HEK293 (cell line): Measurements from ENCODE around the gene PDZD2.

ENCODE experiments used
- CTCF ChIA-PET: fragments of 350-600 bp; formaldehyde crosslinking; extraction: SDS; loops from one replicate; lab custom pipeline; 2021; ENCODE audit warnings: antibody characterized with exemption; lab: Yijun Ruan, JAX
- POLR2A ChIA-PET: fragments of 300-600 bp; formaldehyde crosslinking; extraction: SDS; loops from one replicate; lab custom pipeline; 2020; ENCODE audit warnings: antibody characterized with exemption, inconsistent platforms; lab: Yijun Ruan, JAX
- H3K27ac ChIP-seq: fragments of 200-500 bp; sonication (Bioruptor generic); 2 replicates; pipeline ENCODE4 v1.5.1; 2014; ENCODE audit warnings: low read depth, low read length, control low read depth, inconsistent platforms; ENCODE audit errors: extremely low read depth
- H3K36me3 ChIP-seq, 2 experiments: fragments of 200-500 bp in 1 of 2; sonication (Bioruptor generic) in 1 of 2; 1 replicate in 1 of 2; 2 replicates in 1 of 2; pipeline ENCODE4 v1.5.1; 2014 to 2017; ENCODE audit warnings: inconsistent platforms in 2 of 2, low read length in 2 of 2; ENCODE audit not compliant: control insufficient read depth in 2 of 2, insufficient read depth in 1 of 2
- H3K4me1 ChIP-seq: fragments of 200-500 bp; sonication (Bioruptor generic); 2 replicates; pipeline ENCODE4 v1.5.1; 2014; ENCODE audit warnings: mild to moderate bottlenecking, low read length, inconsistent platforms; ENCODE audit not compliant: control insufficient read depth, insufficient read depth
- H3K4me3 ChIP-seq: 2 replicates; pipeline ENCODE4 v1.5.1; 2011; ENCODE audit warnings: low read depth, mild to moderate bottlenecking, control low read depth, low read length, moderate library complexity
- H3K9me3 ChIP-seq: fragments of 200-500 bp; sonication (Bioruptor generic); 2 replicates; pipeline ENCODE4 v1.5.1; 2014; ENCODE audit warnings: low read depth, low read length, inconsistent platforms; ENCODE audit not compliant: control insufficient read depth, insufficient read depth
- INSM2 ChIP-seq: fragments of 450-650 bp; formaldehyde crosslinking; IDR thresholded peaks from 2 replicates; pipeline ENCODE4 v1.5.1; 2016; ENCODE audit warnings: missing biosample characterization, missing genetic modification characterization
- KLF16 ChIP-seq: fragments of 450-650 bp; formaldehyde crosslinking; IDR thresholded peaks from 2 replicates; pipeline ENCODE4 v1.5.1; 2017; ENCODE audit warnings: missing biosample characterization, missing genetic modification characterization
- OVOL3 ChIP-seq: fragments of 450-650 bp; formaldehyde crosslinking; IDR thresholded peaks from 2 replicates; pipeline ENCODE4 v1.5.1; 2016; ENCODE audit warnings: missing biosample characterization, missing genetic modification characterization
- REPIN1 ChIP-seq: fragments of 450-650 bp; formaldehyde crosslinking; IDR thresholded peaks from 2 replicates; pipeline ENCODE4 v1.5.1; 2017; ENCODE audit warnings: missing biosample characterization, missing genetic modification characterization, low read depth
- REST ChIP-seq: fragments of 450-650 bp; formaldehyde crosslinking; IDR thresholded peaks from 2 replicates; pipeline ENCODE4 v1.5.1; 2016; ENCODE audit warnings: missing biosample characterization, missing genetic modification characterization
- ZBTB48 ChIP-seq: fragments of 450-650 bp; formaldehyde crosslinking; IDR thresholded peaks from 2 replicates; pipeline ENCODE4 v1.5.1; 2016; ENCODE audit warnings: missing biosample characterization, missing genetic modification characterization
- ZNF133 ChIP-seq: fragments of 450-650 bp; formaldehyde crosslinking; IDR thresholded peaks from 2 replicates; pipeline ENCODE4 v1.5.1; 2016; ENCODE audit warnings: missing biosample characterization, missing genetic modification characterization
- ZNF148 ChIP-seq: fragments of 450-650 bp; formaldehyde crosslinking; IDR thresholded peaks from 2 replicates; pipeline ENCODE4 v1.5.0; 2017; ENCODE audit warnings: missing biosample characterization, missing genetic modification characterization, borderline replicate concordance
- ZNF18 ChIP-seq: fragments of 450-650 bp; formaldehyde crosslinking; IDR thresholded peaks from 2 replicates; pipeline ENCODE4 v1.5.1; 2016; ENCODE audit warnings: missing biosample characterization, missing genetic modification characterization
- ZNF366 ChIP-seq: fragments of 450-650 bp; formaldehyde crosslinking; conservative IDR thresholded peaks from 2 replicates; pipeline ENCODE4 v1.5.1; 2016; ENCODE audit warnings: missing biosample characterization, missing genetic modification characterization
- ZNF391 ChIP-seq: fragments of 450-650 bp; formaldehyde crosslinking; IDR thresholded peaks from 2 replicates; pipeline ENCODE4 v1.5.1; 2016; ENCODE audit warnings: low read depth, missing biosample characterization, missing genetic modification characterization, borderline replicate concordance
- ZNF510 ChIP-seq: fragments of 450-650 bp; formaldehyde crosslinking; IDR thresholded peaks from 2 replicates; pipeline ENCODE4 v1.5.1; 2018; ENCODE audit warnings: mild to moderate bottlenecking, missing genetic modification characterization, missing biosample characterization; ENCODE audit not compliant: insufficient replicate concordance
- ZNF561 ChIP-seq: fragments of 450-650 bp; IDR thresholded peaks from 2 replicates; pipeline ENCODE4 v1.5.1; 2018; ENCODE audit warnings: missing biosample characterization, missing genetic modification characterization, borderline replicate concordance
- ZNF610 ChIP-seq: fragments of 450-650 bp; formaldehyde crosslinking; IDR thresholded peaks from 2 replicates; pipeline ENCODE4 v1.5.1; 2016; ENCODE audit warnings: missing biosample characterization, missing genetic modification characterization, borderline replicate concordance
- ZNF629 ChIP-seq: fragments of 450-650 bp; formaldehyde crosslinking; IDR thresholded peaks from 2 replicates; pipeline ENCODE4 v1.5.1; 2017; ENCODE audit warnings: missing biosample characterization, missing genetic modification characterization
- ZNF654 ChIP-seq: fragments of 450-650 bp; formaldehyde crosslinking; IDR thresholded peaks from 2 replicates; pipeline ENCODE4 v1.5.1; 2016; ENCODE audit warnings: low read depth, missing biosample characterization, missing genetic modification characterization
- ZNF777 ChIP-seq: fragments of 450-650 bp; formaldehyde crosslinking; IDR thresholded peaks from 2 replicates; pipeline ENCODE4 v1.5.1; 2017; ENCODE audit warnings: missing biosample characterization, missing genetic modification characterization, borderline replicate concordance

PDZD2 gene

GRCh38 chr5:31794009-31794408, 155.1 kb downstream of the PDZD2 start (continued):
- TF ChIP-seq OVOL3 (tag by site-specific recombination) (no peak), KLF16 (no peak), REPIN1 (tag by site-specific recombination) (no peak), ZNF777 (tag by site-specific recombination) (no peak), ZNF654 (tag by site-specific recombination) (no peak), ZNF18 (tag by site-specific recombination) (no peak), ZNF133 (no peak), ZNF148 (tag by site-specific recombination) (no peak), ZNF366 (tag by site-specific recombination) (no peak)
- TF ChIP-seq, all 188 proteins: peak for 0

GRCh38 chr5:31798168-31798567, 159.2 kb downstream of the PDZD2 start:
- CTCF ChIA-PET, result interaction anchor here (1.0 to 3.1 kb wide), 2 partner anchors 11 to 13 kb away, joined by 3 to 13 read pairs; no protein-coding TSS in a partner anchor
- Histone ChIP-seq H3K27ac (no peak overlapping the region), H3K4me1 (no peaks in the 10 kb centered on the region), H3K4me3 (no peak overlapping the region), H3K9me3 (no peaks in the 10 kb centered on the region), H3K36me3 (no peaks in the 10 kb centered on the region)
- POLR2A ChIA-PET, result no interaction called here
- TF ChIP-seq ZNF561 (tag by site-specific recombination), result no peak
- TF ChIP-seq REST (tag by site-specific recombination), result peak; percentile 68
- no peak for TF ChIP-seq INSM2

- no peaks in the 10 kb centered on the region for H3K9me3 ChIP-seq
- TF ChIP-seq ZBTB48 (tag by site-specific recombination) (no peak), ZNF610 (no peak), ZNF391 (tag by site-specific recombination) (no peak), ZNF510 (tag by site-specific recombination) (no peak), ZNF629 (no peak)
- H3K36me3 ChIP-seq, result no peaks in the 10 kb centered on the region
- H3K4me1 ChIP-seq, result no peaks in the 10 kb centered on the region
- POLR2A ChIA-PET, result no interaction called here
- CTCF ChIA-PET, result interaction anchor here (0.6 to 3.1 kb wide), 3 partner anchors 9 to 276 kb away, joined by 3 to 13 read pairs (median 6); no protein-coding TSS in a partner anchor
- H3K4me3 ChIP-seq, result no peak overlapping the region
- no peak overlapping the region for H3K27ac ChIP-seq
Measured at GRCh38 chr5:31800351-31800750, 161.4 kb downstream of the PDZD2 start.
